Measurements from ENCODE around the gene SCARB1.

DNA sequence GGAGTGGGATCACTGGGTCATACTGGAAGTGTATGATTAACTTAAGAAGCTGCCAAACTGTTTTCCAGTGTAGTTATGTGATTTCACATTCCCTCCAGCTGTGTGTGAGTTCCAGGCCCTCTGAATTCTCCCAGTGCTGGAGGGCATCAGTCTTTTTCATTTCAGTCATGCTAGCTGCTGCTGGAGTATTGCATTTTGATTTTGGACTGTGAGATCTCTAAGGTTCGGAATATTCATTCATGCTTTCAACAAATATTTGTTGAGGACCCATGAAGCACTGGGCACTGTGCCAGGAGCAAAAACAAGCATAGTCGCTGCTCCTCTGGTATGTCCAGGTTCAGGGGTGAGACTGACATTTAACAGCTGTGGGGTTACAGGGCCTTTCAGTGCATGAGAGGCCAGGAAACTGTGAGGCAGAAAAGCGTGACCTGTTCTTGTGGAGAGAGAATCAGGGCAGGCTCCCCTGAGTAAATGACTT is 133.2 kb downstream of the SCARB1 start:
- TF ChIP-seq CTCF (IDR thresholded peaks at IDR 0.05): no peak
- TF ChIP-seq POLR2A (IDR thresholded peaks at IDR 0.05): no peak

Data from right lobe of liver (tissue), 4 donors.